Measurements from ENCODE around the gene SALL3. TPM values are rescaled to one million over a fixed set of nuclear protein-coding genes. Genes with fewer than 3 reads are reported as not detected.

SALL3 gene
- total RNA-seq, 4 donors from 2014 or later = 0.16 TPM; not detected in 3

GRCh38 chr18:79042276-79042675 lies 62.7 kb downstream of the SALL3 start:
- in situ Hi-C loops (cut with MboI; ENCODE audit: low pct_ligation_motif_present in 1 of 4, low pct_unique_long_range_greater_than_20kb in 1 of 4, low sequenced_read_pairs in 3 of 4) = no loop called here

DNA sequence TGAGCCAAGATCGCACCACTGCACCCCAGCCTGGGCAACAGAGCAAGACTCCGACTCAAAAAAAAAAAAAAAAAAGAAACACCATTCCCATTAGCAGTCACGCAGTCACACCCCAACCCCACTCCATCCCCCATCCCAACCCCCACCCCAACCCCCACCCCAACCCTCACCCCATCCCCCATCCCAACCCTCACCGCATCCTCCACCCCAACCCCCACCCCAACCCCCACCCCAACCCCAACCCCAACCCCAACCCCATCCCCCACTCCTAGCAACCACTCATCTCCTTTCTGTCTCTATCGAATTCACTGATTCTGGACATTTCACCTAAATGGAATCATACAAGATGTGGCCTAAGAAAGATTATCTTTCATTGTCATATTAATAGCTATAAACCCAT lies 63.7 kb downstream of the SALL3 start:
- DNase-seq = no peak
- no peaks in the 10 kb centered on the region for H3K27me3 ChIP-seq
- H3K4me1 ChIP-seq = no peaks in the 10 kb centered on the region
- TF ChIP-seq POLR2A (IDR thresholded peaks at IDR 0.05) = no peak
- no peak for TF ChIP-seq EP300 (IDR thresholded peaks at IDR 0.05; ENCODE audit: low read depth)
- no peak for TF ChIP-seq CTCF (IDR thresholded peaks at IDR 0.05)
- TF ChIP-seq POLR2AphosphoS5 (IDR thresholded peaks at IDR 0.05) = no peak
- intact Hi-C loops (cut with DNase I; ENCODE audit: low total_unique reads) (no loop called here), in situ Hi-C loops (cut with MboI; ENCODE audit: low pct_ligation_motif_present in 1 of 4, low pct_unique_long_range_greater_than_20kb in 1 of 4, low sequenced_read_pairs in 3 of 4) (no loop called here)
- no peaks in the 10 kb centered on the region for H3K36me3 ChIP-seq
- no peak overlapping the region for H3K4me3 ChIP-seq
- H3K9me3 ChIP-seq = no peaks in the 10 kb centered on the region
- H3K27ac ChIP-seq = no peak overlapping the region
- WGBS, 2 donors (ENCODE audit: low coverage in 1 of 2) = 86% methylated on average over 4 of the region's 5 CpGs; no CpG with 5 or more reads in 1 of the 2 donors

More at GRCh38 chr18:79042276-79042675, 62.7 kb downstream of the SALL3 start:
- Histone ChIP-seq H3K36me3 (no peaks in the 10 kb centered on the region), H3K27ac (no peak overlapping the region), H3K9me3 (no peaks in the 10 kb centered on the region), H3K4me1 (no peaks in the 10 kb centered on the region), H3K27me3 (no peaks in the 10 kb centered on the region), H3K4me3 (no peak overlapping the region)
- intact Hi-C loops (cut with DNase I; ENCODE audit: low total_unique reads) = no loop called here
- WGBS, 2 donors (ENCODE audit: low coverage in 1 of 2) = 44 to 60% methylated on average over 4 to 5 of the region's 5 CpGs
- TF ChIP-seq EP300 (IDR thresholded peaks at IDR 0.05; ENCODE audit: low read depth) (no peak), POLR2AphosphoS5 (IDR thresholded peaks at IDR 0.05) (no peak), CTCF (IDR thresholded peaks at IDR 0.05) (no peak), POLR2A (IDR thresholded peaks at IDR 0.05) (no peak)
- DNase-seq = no peak

DNA sequence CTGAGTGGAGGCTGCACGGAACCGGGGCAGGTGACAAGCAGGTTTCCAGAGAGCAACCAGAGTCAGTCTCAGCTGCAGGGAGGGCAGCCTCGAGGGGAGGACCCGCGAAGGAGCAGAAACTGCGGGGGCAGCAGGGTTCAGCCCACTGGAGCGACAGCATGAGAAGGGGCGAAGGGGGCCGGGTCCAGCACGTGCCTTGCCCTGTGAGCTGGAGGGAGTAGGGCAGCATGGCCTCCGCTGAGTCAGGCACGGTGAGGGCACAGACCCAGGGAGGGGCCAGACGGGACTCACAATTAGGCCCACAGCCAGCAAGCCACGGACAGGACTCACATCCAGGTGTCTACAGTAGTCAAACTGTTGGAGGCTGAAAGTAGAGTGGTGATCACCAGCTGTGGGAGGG lies 66.9 kb downstream of the SALL3 start:
- H3K36me3 ChIP-seq = no peaks in the 10 kb centered on the region
- no peaks in the 10 kb centered on the region for H3K27me3 ChIP-seq
- H3K4me1 ChIP-seq = no peaks in the 10 kb centered on the region
- H3K4me3 ChIP-seq = no peak overlapping the region
- no peak for DNase-seq
- H3K9me3 ChIP-seq = no peaks in the 10 kb centered on the region
- 71 to 91% methylated on average over 6 to 14 of the region's 14 CpGs for WGBS, 2 donors (ENCODE audit: low coverage in 1 of 2)
- no peak overlapping the region for H3K27ac ChIP-seq
- in situ Hi-C loops (cut with MboI; ENCODE audit: low pct_ligation_motif_present in 1 of 4, low pct_unique_long_range_greater_than_20kb in 1 of 4, low sequenced_read_pairs in 3 of 4) (no loop called here), intact Hi-C loops (cut with DNase I; ENCODE audit: low total_unique reads) (no loop called here)
- TF ChIP-seq CTCF (IDR thresholded peaks at IDR 0.05) (no peak), POLR2AphosphoS5 (IDR thresholded peaks at IDR 0.05) (no peak), EP300 (IDR thresholded peaks at IDR 0.05; ENCODE audit: low read depth) (no peak), POLR2A (IDR thresholded peaks at IDR 0.05) (no peak)

GRCh38 chr18:79047556-79048244 lies 68.1 kb downstream of the SALL3 start:
- no peaks in the 10 kb centered on the region for H3K9me3 ChIP-seq
- in situ Hi-C loops (cut with MboI; ENCODE audit: low pct_ligation_motif_present in 1 of 4, low pct_unique_long_range_greater_than_20kb in 1 of 4, low sequenced_read_pairs in 3 of 4) (no loop called here), intact Hi-C loops (cut with DNase I; ENCODE audit: low total_unique reads) (no loop called here)
- H3K27me3 ChIP-seq = no peaks in the 10 kb centered on the region
- no peak overlapping the region for H3K4me3 ChIP-seq
- H3K27ac ChIP-seq = no peak overlapping the region
- no peaks in the 10 kb centered on the region for H3K4me1 ChIP-seq
- WGBS, 2 donors (ENCODE audit: low coverage in 1 of 2) = 47 to 90% methylated on average over 2 to 36 of the region's 36 CpGs
- no peaks in the 10 kb centered on the region for H3K36me3 ChIP-seq
- DNase-seq = no peak
- TF ChIP-seq POLR2A (IDR thresholded peaks at IDR 0.05) (no peak), POLR2AphosphoS5 (IDR thresholded peaks at IDR 0.05) (no peak), CTCF (IDR thresholded peaks at IDR 0.05) (no peak), EP300 (IDR thresholded peaks at IDR 0.05; ENCODE audit: low read depth) (no peak)
